GM21367 (cell line): ENCODE measurements around the gene ANTXR1.

Experiments used
- ATAC-seq: cut with Tn5 transposase; IDR thresholded peaks from one replicate; pipeline ENCODE4 v1.9.1; 2021; ENCODE audit not compliant: unreplicated experiment

The ANTXR1 gene

DNA sequence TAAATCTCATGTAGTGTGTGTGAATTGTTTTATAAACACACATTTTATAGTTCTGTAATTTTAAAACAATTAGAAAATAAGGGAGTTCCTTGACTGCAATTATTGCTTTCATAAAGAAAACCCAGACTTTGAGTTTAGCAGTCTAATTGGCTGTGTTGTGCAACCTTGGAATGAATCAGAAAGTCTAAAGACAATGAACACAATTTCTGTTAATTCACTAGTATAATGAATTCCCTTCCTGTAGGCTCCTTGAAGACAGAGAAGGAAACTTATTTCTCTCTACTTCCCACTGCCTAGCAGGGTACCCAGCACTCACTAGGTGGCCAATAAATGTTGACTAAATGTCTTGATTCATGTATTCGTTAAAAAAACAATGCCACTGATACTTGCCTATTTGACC, 79.9 kb downstream of the ANTXR1 start:
- ATAC-seq: no peak

DNA sequence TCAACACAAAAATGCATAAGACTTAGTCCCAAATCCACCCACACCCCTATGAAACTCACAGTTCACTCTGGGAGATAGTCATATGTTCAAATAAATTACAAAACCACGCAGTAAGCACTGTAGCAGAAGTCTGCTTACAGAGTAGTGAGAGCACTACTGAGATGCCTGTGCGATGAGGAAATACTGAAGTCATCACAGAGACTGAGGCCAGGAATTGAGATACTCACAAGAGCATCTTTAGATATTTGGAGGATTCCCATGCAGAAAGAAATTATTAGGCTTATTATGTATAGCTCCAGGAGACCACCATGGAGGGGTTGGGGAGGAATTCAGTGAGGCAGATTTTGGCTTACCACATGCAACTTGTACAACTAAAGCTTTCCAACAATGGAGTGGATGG, 82.3 kb downstream of the ANTXR1 start:
- no peak for ATAC-seq

DNA sequence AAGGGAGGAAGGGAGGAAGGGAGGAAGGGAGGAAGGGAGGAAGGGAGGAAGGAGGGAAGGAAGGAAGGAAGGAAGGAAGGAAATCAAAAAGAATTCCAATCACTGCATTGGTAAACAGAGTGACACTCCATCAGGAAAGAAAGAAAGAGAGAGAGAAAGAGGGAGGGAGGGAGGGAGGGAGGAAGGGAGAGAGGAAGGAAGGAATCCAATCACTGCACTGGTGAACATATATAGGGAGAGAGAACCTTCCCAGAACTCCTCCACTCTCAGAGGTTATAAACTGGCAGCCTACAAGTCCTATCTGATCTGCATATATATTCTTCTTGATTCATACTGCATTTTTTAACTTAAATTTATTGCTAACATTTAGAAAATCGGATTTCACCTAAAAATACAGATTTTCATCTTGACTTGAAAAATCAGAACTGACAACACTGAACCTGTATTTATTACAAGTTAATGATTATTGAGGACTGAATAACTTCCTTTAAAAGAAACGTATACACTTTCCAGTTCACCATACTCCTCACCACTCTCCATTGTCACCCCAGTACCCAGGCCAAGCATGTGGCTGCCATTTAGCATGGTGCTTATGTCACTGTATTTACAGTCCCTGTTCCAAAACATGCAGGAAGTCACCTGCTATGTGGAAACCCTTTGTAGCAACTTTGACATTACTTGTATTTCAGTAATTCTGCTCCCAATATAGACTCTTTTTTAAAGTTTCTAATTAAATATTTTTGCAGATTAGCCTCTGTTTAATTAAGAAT, 83.5 kb downstream of the ANTXR1 start:
- no peak for ATAC-seq

DNA sequence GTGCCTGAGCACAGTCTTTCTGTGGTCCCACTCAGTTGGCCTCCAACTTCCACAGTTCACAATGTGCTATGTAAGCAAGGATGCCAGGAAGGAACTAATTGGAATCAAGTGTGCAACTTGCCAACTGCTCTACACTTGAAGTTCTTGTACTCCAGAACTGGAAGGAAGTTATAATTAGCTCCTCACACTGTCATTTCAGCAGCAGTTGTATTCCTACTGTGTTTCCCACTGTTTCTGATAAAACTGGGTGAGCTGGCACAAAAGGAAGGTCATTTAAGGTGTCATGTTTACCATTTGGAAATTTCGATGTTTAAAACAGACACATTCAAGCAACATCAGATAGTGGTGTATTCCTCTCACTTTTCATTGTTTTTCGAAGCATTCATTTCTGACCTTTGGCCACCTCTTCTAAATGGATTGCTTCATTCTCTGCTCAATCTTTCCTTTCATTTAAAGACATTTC, 84.2 kb downstream of the ANTXR1 start:
- no peak for ATAC-seq

DNA sequence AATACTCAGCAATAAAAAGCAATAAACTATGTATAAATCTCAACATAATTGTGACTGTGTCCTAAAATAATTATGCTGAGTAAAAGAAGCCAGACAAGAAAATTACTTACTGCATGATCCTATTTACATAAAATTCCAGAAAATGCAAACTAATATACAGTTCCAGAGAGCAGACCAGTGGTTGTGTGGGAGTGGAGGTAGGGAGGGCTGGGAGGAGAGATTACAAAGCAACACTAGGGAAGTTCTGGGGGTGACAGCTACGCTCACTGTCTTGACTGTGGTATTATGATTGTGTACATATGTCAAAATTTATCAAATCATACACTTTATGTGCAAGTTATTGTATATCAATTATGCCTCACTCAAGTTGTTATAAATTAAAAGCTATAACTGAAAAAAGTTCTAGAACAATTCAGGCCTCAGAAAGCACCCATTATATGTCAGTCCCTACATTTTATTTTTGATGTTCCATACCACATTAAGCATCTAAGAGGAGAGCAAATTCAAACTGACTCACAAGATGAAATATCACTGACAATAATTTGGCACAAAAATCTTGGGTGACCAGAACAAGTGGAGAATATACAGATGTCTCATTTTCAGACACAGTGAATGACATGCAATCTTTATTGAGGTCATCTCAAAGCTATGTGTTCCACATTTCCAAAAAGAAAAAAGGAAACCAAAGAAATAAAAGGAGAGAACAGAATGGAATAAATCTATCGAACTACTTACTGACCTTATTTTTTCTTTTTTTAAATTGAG, 85.1 kb downstream of the ANTXR1 start:
- ATAC-seq: no peak

GRCh38 chr2:69099541-69099940, 86.6 kb downstream of the ANTXR1 start:
- no peak for ATAC-seq

GRCh38 chr2:69100220-69100723, 87.3 kb downstream of the ANTXR1 start:
- no peak for ATAC-seq

DNA sequence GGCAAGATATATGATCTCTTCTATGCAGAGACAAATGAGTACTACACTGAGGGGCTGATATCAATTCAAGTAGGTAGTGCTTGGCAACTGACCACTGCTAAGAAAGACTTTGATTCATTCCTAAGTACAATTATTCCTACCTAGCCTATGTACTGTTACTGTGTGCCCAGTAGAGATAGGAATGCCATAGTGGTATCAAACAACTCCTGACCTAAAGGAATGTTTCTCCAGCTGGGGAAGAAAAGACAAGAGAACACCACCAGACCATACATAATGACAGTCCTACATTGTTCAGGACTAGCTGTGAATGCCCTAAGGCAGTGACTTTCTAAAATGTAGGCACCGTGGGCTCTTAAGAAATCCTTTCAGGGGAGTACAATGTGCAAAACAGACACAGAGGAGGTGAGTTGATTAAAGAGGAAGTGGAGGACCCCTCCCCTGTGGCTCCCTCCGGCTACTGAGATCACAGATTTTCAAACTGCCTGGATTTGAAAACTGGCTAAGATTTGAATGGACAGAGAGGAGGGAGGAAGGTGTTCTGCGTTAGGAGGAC, 89.1 kb downstream of the ANTXR1 start:
- no peak for ATAC-seq

- ATAC-seq: no peak
Observed at GRCh38 chr2:69103419-69103818, 90.4 kb downstream of the ANTXR1 start.

DNA sequence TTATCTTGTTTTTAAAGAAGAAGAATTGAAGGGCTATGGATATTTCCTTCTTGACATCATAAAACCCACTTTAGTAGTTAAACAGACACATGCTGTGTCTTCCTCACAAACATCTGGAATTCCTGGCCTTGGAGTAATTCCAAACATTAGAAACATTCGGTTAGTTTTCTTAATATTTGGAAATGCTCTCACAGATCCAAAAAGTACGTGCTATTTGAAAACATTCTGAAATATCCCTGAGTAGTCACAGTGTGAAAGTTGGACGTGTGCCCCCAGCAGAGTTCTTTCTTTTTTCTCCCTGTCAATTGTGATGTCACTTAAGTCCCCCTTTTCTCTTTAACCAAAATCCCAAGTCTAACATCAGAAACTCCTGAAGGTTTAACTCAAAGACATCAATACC, 91.3 kb downstream of the ANTXR1 start:
- ATAC-seq: no peak

- ATAC-seq: no peak
Observed at GRCh38 chr2:69109255-69109654, 96.3 kb downstream of the ANTXR1 start.

DNA sequence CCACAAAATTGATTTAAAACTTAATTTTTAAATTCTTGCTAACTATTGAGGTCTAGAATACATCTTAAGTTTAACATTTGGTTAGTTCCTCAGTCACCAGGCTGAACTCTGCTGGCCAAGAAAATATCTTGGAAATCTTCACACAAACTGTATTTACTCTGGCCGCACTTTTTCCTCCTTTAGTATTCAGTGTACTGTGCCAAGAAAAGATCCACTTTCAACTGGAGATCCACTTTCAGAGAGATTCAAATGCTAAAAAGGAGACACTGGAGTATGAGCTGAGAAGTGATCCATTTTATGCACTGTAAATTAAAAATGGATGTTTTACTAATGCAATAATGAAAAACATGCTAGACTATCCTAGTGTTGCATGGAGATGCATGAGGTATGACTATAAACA, 98.1 kb downstream of the ANTXR1 start:
- ATAC-seq: no peak

GRCh38 chr2:69113627-69114026, 100.6 kb downstream of the ANTXR1 start:
- ATAC-seq: no peak

DNA sequence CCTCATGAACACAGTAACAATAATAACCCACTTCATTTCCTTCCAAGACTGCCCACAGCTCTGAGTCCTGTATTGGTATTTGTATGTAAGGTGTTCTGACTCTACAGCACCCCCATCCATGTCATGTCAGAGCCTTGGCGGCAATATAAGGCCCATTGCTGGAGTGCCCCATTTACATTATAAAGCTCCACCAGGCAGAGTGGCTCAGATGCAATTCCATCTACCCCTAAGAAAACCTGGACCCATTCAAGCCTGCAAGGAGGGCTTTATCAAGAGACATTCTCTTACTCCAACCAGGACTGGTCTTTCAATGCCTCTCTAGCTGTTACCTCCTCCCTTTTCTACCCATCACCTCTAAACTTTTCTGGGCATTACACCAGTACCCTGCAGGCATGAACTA, 101.6 kb downstream of the ANTXR1 start:
- no peak for ATAC-seq

DNA sequence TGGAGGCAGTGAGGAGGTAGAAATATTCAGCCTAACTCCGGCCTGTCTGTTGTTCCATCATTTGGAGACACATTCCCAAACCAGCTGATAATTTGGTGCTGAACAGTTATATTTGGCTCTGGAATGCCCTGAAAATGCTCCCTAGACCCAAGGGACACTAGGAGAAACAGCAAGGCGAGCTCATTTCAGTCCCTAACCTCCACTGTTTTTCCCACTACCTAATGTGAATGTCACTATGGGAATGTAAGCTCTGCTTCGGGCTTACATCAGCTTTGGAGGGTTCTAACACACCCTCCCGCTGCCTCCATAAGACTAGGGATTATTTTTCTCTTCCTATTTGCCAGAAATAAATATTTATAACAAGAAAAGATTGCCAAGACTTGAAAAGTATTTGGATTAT, 103.5 kb downstream of the ANTXR1 start:
- ATAC-seq: no peak

GRCh38 chr2:69118609-69119008, 105.6 kb downstream of the ANTXR1 start:
- ATAC-seq: no peak

- no peak for ATAC-seq
Observed at GRCh38 chr2:69119104-69119894, 106.3 kb downstream of the ANTXR1 start.

- ATAC-seq: no peak
Observed at GRCh38 chr2:69122271-69122670, 109.3 kb downstream of the ANTXR1 start.

- ATAC-seq: no peak
Observed at GRCh38 chr2:69123182-69123581, 110.2 kb downstream of the ANTXR1 start.

GRCh38 chr2:69124343-69124742, 111.4 kb downstream of the ANTXR1 start:
- no peak for ATAC-seq

DNA sequence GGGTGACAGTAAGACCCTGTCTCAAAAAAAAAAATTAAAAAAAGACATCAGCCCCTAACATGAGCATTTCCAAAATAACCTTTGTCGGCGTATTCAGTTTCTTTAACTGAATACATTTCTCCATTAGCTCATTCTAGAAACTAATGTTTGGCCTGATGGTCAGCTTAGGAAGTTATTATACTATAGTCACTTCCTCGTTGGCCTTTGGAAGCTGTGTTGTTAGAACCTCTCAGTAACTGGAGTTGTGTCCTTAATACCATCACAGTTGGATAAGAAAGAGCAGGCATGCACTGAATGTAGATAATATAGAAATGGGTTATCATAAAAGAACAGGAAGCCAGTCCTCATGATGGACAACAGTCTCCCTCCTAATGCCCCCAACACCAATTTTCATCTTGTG, 112.8 kb downstream of the ANTXR1 start:
- no peak for ATAC-seq
